ENCODE data around the gene CYP17A1. TPM values are rescaled to one million over a fixed set of nuclear protein-coding genes. Genes with fewer than 3 reads are reported as not detected.

CYP17A1 gene
- total RNA-seq, 4 donors from 2014 or later = not detected

GRCh38 chr10:102819054-102819453, 18.2 kb downstream of the CYP17A1 start:
- H3K9me3 ChIP-seq = no peaks in the 10 kb centered on the region
- TF ChIP-seq CTCF (IDR thresholded peaks at IDR 0.05) (no peak), POLR2A (IDR thresholded peaks at IDR 0.05) (no peak)
- H3K27ac ChIP-seq = peak overlapping the region in 2 of 4 donors; percentile 54 to 65
- peaks cover 0 to 27% (median 3%) of the 10 kb centered on the region in 4 donors for H3K4me1 ChIP-seq
- H3K4me3 ChIP-seq = no peak overlapping the region
- DNase-seq = peak in 1 of 3 donors; percentile 59
- H3K27me3 ChIP-seq = no peaks in the 10 kb centered on the region
- H3K36me3 ChIP-seq = no peaks in the 10 kb centered on the region

- DNase-seq = no peak
- Histone ChIP-seq H3K27ac (peak overlapping the region in 3 of 4 donors; percentile 67 to 89 (median 83)), H3K27me3 (no peaks in the 10 kb centered on the region), H3K36me3 (peaks cover 0 to 18% (median 0%) of the 10 kb centered on the region in 3 donors), H3K4me1 (peaks cover 3 to 38% (median 6%) of the 10 kb centered on the region in 4 donors), H3K9me3 (no peaks in the 10 kb centered on the region), H3K4me3 (no peak overlapping the region)
- no peak for TF ChIP-seq POLR2A (IDR thresholded peaks at IDR 0.05)
- no peak for TF ChIP-seq CTCF (IDR thresholded peaks at IDR 0.05)
These were observed 20.0 kb downstream of the CYP17A1 start for GRCh38 chr10:102817175-102817574.

GRCh38 chr10:102815790-102816549, 21.2 kb downstream of the CYP17A1 start:
- TF ChIP-seq CTCF (IDR thresholded peaks at IDR 0.05) (no peak), POLR2A (IDR thresholded peaks at IDR 0.05) (peak in 1 of 2 donors; percentile 8)
- Histone ChIP-seq H3K9me3 (no peaks in the 10 kb centered on the region), H3K4me1 (peaks cover 3 to 38% (median 6%) of the 10 kb centered on the region in 4 donors), H3K4me3 (no peak overlapping the region), H3K36me3 (peaks cover 0 to 30% (median 0%) of the 10 kb centered on the region in 3 donors), H3K27me3 (no peaks in the 10 kb centered on the region), H3K27ac (peak overlapping the region; percentile 67 to 89 (median 75))
- peak in 2 of 3 donors; percentile 52 to 63 for DNase-seq

- H3K27me3 ChIP-seq = no peaks in the 10 kb centered on the region
- TF ChIP-seq POLR2A (IDR thresholded peaks at IDR 0.05) = no peak
- no peak for TF ChIP-seq CTCF (IDR thresholded peaks at IDR 0.05)
- peak overlapping the region; percentile 67 to 89 (median 75) for H3K27ac ChIP-seq
- peaks cover 0 to 36% (median 0%) of the 10 kb centered on the region in 3 donors for H3K36me3 ChIP-seq
- no peaks in the 10 kb centered on the region for H3K9me3 ChIP-seq
- H3K4me3 ChIP-seq = no peak overlapping the region
- peak in 2 of 3 donors; percentile 56 to 62 for DNase-seq
- peaks cover 3 to 38% (median 6%) of the 10 kb centered on the region in 4 donors for H3K4me1 ChIP-seq
These were observed 22.1 kb downstream of the CYP17A1 start for GRCh38 chr10:102814873-102815661.

GRCh38 chr10:102814453-102814871, 22.8 kb downstream of the CYP17A1 start:
- no peak for DNase-seq
- Histone ChIP-seq H3K9me3 (no peaks in the 10 kb centered on the region), H3K4me3 (no peak overlapping the region), H3K36me3 (peaks cover 0 to 41% (median 0%) of the 10 kb centered on the region in 3 donors), H3K27ac (peak overlapping the region in 3 of 4 donors; percentile 67 to 89 (median 83)), H3K27me3 (no peaks in the 10 kb centered on the region), H3K4me1 (peaks cover 3 to 38% (median 6%) of the 10 kb centered on the region in 4 donors)
- TF ChIP-seq POLR2A (IDR thresholded peaks at IDR 0.05) = no peak
- no peak for TF ChIP-seq CTCF (IDR thresholded peaks at IDR 0.05)
